SW480 (cell line): ENCODE results near the gene CENPT.

Experiments
- DNase-seq: peaks from one replicate; pipeline ENCODE4 v3.0.0-alpha.2; 2016; ENCODE audit warnings: low spot score

CENPT gene

GRCh38 chr16:67807148-67807682 is 40.3 kb downstream of the CENPT start:
- DNase-seq, result no peak

GRCh38 chr16:67806428-67807147 is 40.9 kb downstream of the CENPT start, which contains the start of the genes RANBP10 and TSNAXIP1:
RANBP10 (minus strand) TSS chr16:67806560; CDS start chr16:67806536, 24 bp downstream.
TSNAXIP1 (plus strand) TSS chr16:67806889; CDS start chr16:67807150, 261 bp downstream.
- DNase-seq, result peak; percentile 99

DNA sequence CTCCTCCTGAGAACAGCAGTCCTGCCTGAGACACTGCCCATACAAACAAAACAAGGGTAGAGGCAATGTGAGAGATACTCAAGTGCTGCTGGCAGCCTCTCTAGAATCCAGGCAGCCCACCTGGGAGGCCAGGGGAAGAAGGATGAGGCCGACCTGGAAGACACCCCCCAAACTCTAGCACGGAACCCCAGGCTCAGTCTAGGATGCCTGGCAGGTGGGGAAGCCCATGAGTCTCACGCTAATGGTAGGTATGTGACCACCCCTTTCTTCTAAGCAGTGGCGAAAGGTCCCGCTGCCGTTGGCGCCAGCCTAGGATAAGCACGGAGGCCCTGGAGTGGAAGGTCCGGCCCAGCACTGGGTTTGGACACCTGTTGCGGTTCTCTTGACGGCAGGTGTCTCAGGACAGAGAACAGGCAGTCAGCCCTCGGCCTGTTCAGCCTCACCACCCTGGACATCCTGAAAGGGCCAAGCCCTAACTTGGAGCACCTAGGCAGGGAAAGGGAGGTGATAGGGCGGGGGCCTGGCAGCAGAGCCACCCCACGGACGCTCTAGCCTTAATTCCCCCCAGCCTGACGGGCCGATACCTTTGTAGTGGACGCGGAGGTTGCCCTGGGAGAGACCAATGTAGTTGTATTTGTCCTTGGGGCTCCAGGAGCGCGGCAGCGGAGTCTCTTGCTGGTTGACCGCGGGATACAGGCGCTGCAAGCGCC is 41.6 kb downstream of the CENPT start:
- no peak for DNase-seq

DNA sequence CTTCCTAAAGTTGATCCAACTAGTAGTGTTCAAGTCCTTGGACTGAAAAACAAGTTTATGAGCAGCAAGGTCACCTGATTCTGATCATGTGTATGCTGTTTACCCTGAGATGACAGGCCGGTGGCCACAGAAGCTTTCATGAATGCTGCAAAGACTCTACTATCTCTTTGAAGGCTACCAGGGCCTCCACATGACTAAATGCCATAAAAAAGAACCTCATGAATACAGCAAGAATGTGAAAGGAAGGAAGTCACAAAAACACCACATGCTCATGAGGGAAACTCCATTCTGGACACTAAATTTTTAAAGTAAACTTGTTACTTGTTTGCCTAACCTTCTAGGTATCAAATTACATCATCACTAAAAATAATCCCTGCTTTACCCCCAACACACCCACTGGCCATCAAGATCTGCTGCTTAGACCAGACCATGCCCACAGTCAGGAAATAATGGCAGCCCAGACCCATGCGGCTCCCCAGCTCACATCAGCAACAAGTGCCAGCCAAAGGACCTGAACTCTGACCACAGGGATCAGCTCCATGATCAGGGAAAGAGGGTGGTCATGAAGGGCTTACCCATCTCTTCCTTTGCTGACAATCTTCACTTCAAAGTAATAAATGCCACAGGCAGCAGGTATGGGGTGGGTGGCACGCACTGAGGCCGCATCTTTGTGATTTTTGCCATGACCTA is 42.5 kb downstream of the CENPT start:
- DNase-seq, result peak; percentile 9

GRCh38 chr16:67803894-67804293 is 43.6 kb downstream of the CENPT start:
- DNase-seq, result no peak

- no peak for DNase-seq
Observed at GRCh38 chr16:67801883-67802282, 45.6 kb downstream of the CENPT start.

DNA sequence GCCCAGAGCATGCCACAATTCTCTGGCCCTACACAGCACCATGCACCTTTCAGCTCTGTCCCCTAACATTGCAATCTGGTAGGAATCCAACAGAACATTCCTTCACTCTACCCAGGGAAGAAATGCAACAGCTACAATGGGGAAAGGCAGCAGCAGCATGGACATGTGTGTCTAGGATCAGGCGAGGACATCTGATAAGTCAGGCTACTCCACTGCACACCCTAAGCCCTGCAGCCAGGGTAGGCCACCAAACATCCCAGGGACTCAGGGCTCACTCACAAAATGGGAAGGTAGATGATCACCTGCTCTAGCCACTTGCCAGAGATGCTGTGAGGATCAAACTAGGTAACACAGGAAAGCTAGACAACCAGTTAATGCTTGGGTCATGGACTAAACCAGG is 46.3 kb downstream of the CENPT start:
- no peak for DNase-seq

DNA sequence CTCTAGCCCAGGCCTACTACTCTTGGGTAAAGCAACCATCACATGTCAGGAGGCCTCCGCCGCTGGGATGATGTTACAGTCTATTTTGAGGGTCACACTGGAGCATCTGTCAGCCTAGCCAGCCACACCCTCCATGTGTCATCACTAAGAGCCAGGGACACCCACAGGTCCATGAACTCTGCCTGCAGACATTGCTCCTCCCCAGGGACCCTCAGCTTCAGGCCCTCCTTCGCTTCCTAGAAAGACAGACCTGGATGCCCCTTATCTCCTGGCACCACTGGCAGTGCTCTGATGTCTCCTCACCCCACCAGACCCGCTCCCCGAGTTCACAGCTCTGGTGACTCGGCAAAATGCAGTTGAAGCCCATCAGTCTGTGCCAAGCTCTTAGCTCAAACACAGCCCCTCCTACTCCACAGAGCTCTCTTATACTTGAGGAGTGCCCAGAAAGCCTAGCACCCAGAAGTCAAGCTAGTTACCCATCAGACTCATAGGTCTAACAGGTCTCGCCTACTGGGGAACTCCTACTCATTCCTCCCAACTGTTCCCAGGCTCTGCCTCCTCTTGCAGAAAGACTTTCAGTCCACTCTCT is 47.1 kb downstream of the CENPT start:
- no peak for DNase-seq

- DNase-seq, result no peak
Observed at GRCh38 chr16:67796099-67796718, 51.3 kb downstream of the CENPT start.

DNA sequence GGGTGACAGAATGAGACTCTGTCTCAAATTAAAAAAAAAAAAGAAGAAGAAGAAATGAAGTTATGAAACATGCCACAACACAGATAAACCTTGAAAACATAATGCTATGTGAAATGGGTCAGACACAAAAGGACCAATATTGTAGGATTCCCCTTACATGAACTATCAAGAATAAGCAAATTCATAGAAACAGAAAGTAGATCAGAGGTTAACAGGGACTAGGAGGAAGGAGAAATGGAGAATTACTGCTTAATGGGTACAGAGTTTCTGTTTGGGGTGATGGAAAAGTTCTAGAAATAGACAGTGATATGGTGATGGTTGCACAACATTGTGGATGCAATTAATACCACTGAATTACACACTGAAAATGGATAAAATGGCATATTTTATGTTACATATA is 57.4 kb downstream of the CENPT start:
- DNase-seq, result no peak

DNA sequence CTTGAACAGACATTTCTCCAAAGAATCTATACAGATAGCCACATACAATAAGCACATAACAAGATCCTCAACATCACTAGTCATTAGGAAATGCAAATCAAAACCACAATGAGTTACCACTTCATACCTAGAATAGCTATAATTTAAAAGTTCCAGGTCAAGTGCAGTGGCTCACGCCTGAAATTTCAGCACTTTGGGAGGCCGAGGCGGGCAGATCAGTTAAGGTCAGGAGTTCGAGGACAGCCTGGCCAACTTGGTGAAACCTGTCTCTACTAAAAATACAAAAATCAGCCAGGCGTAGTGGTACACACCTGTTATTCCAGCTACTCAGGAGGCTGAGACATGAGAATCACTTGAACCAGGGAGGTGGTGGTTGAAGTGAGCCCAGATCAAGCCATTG is 61.0 kb downstream of the CENPT start:
- DNase-seq, result no peak

- DNase-seq, result no peak
Observed at GRCh38 chr16:67783353-67783725, 64.2 kb downstream of the CENPT start.

- no peak for DNase-seq
Observed at GRCh38 chr16:67782567-67783352, 64.7 kb downstream of the CENPT start.

- no peak for DNase-seq
Observed at GRCh38 chr16:67781565-67781921, 66.0 kb downstream of the CENPT start.

GRCh38 chr16:67780847-67781564 is 66.5 kb downstream of the CENPT start:
- DNase-seq, result no peak

DNA sequence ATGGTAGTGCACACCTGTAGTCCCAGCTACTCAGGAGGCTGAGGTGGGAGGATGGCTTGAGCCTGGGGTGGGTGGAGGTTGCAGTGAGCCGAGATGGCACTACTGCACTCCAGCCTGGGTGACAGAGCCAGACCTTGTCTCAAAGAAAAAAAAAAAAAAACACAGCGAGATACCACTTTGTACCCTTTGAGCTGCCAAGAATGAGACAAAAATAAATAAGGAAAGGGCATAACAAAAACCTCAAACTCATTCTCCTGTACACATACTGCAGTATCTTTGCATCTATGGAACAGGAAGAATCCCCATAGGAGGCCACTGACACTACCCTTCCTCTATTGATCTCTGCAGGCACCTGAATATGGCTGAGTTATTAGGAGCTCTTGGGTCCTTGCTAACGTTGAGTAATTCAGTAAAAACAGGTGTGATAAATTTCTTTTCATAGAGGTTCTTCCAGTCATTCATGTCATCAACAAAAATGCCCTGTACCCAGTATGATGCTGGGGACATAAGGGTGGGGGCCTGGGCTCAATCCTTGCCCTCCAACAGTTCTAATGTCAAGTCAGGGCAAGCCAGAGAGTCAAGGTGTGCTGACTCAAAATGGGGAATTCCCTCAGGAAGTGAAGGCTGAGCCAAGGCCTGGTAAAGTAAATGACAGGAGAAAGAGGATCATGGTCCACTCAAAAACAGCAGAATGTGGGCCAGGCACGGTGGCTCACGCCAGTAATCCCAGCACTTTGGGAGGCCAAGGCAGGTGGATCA is 68.1 kb downstream of the CENPT start:
- DNase-seq, result no peak
